K562 (cell line): Measurements from ENCODE around the gene SHFL. TPM values are rescaled to one million over a fixed set of nuclear protein-coding genes. Genes with fewer than 3 reads are reported as not detected.

Experiments
- ETV5 ChIP-seq: sonication (generic); formaldehyde crosslinking; IDR thresholded peaks from 2 replicates; pipeline ENCODE4 v1.4.0; 2020; ENCODE audit warnings: low read depth, mild to moderate bottlenecking, missing genetic modification reagents
- HDAC8 ChIP-seq: fragments of 450-650 bp; IDR thresholded peaks from 2 replicates; pipeline ENCODE4 v1.6.1; 2016; ENCODE audit warnings: mild to moderate bottlenecking, missing genetic modification characterization, moderate library complexity, missing compliant biosample characterization
- HNRNPK ChIP-seq: fragments of 200-400 bp; formaldehyde crosslinking; IDR thresholded peaks from one replicate; pipeline ENCODE4 v1.6.1; 2018; ENCODE audit warnings: mild to moderate bottlenecking, low read depth, low read length; ENCODE audit not compliant: poor library complexity, severe bottlenecking
- KAT7 ChIP-seq: sonication (generic); formaldehyde crosslinking; IDR thresholded peaks from 2 replicates; pipeline ENCODE4 v1.8.0; 2022; ENCODE audit warnings: missing genetic modification reagents, mild to moderate bottlenecking, borderline replicate concordance
- MEF2D ChIP-seq: conservative IDR thresholded peaks from 2 replicates; pipeline ENCODE4 v1.6.1; 2016; ENCODE audit warnings: low read depth, missing genetic modification characterization, missing compliant biosample characterization
- ZFP30 ChIP-seq: fragments of 250-450 bp; sonication (Bioruptor Pico); IDR thresholded peaks from 2 replicates; pipeline ENCODE4 v1.8.0; 2022; ENCODE audit warnings: moderate library complexity, mild to moderate bottlenecking, inconsistent platforms, borderline replicate concordance
- ZNF3 ChIP-seq: fragments of 250-450 bp; sonication (Bioruptor Pico); IDR thresholded peaks from 2 replicates; pipeline ENCODE4 v1.5.0; 2021; ENCODE audit warnings: mild to moderate bottlenecking, moderate library complexity
- ZNF589 ChIP-seq: fragments of 200-800 bp; sonication (Bioruptor generic); IDR thresholded peaks from 2 replicates; pipeline ENCODE4 v1.6.1; 2016; ENCODE audit warnings: low read depth, missing genetic modification characterization, missing compliant biosample characterization
- ZNF830 ChIP-seq: fragments of 250-450 bp; sonication (Bioruptor Pico); IDR thresholded peaks from 2 replicates; pipeline ENCODE4 v1.5.0; 2021; ENCODE audit warnings: mild to moderate bottlenecking
- polyA plus RNA-seq, 8 experiments: library from polyadenylated mRNA; depleted of rRNA in 4 of 8; stranded (reverse) in 5 of 8; unstranded in 3 of 8; fragments of >200 nt; fragmentation: Nextera tagmentation in 2 of 8; fragmentation: Illumina TruSeq in 1 of 8; extraction: Ambion mirVana in 2 of 8; extraction: Trizol in 1 of 8; gene quantifications; 2 replicates each; pipeline versions ENCODE4 v1.2.1 to v1.2.3, GENCODE V29; 2011 to 2014; ENCODE audit warnings: inconsistent platforms in 1 of 8, missing spikeins in 1 of 8
- total RNA-seq, 7 experiments: library from RNA; depleted of rRNA in 6 of 7; stranded (reverse); fragments of >200 nt in 6 of 7; fragmentation: Illumina TruSeq in 2 of 7; extraction: Trizol in 2 of 7; gene quantifications; 2 replicates each; pipeline versions ENCODE4 v1.2.1 to v1.2.3, GENCODE V29; 2011 to 2021; ENCODE audit warnings: low replicate concordance in 1 of 7
- TF ChIP-seq, protein P1 (sequence below): fragments of 250-450 bp; sonication (Bioruptor Pico); IDR thresholded peaks from 2 replicates; pipeline ENCODE4 v1.4.0; 2020; ENCODE audit warnings: mild to moderate bottlenecking, moderate library complexity
- TF ChIP-seq, protein P2 (sequence below), 2 experiments: fragments of 450-650 bp; formaldehyde crosslinking in 1 of 2; IDR thresholded peaks; 2 replicates each; pipeline versions ENCODE4 v1.4.0 to v1.6.1; 2014 to 2020; ENCODE audit warnings: mild to moderate bottlenecking in 2 of 2, borderline replicate concordance in 1 of 2, low read depth in 1 of 2
- TF ChIP-seq, protein P3 (sequence below): fragments of 250-450 bp; sonication (Bioruptor Pico); IDR thresholded peaks from 2 replicates; pipeline ENCODE4 v1.8.0; 2022; ENCODE audit warnings: inconsistent platforms

Gene SHFL
- total and polyA plus RNA-seq, 9 of the 15 experiments (the other 6 are each of a cell fraction or from before 2014, with no cell fraction given): 1.5 to 25.7 (median 13.0) TPM

DNA sequence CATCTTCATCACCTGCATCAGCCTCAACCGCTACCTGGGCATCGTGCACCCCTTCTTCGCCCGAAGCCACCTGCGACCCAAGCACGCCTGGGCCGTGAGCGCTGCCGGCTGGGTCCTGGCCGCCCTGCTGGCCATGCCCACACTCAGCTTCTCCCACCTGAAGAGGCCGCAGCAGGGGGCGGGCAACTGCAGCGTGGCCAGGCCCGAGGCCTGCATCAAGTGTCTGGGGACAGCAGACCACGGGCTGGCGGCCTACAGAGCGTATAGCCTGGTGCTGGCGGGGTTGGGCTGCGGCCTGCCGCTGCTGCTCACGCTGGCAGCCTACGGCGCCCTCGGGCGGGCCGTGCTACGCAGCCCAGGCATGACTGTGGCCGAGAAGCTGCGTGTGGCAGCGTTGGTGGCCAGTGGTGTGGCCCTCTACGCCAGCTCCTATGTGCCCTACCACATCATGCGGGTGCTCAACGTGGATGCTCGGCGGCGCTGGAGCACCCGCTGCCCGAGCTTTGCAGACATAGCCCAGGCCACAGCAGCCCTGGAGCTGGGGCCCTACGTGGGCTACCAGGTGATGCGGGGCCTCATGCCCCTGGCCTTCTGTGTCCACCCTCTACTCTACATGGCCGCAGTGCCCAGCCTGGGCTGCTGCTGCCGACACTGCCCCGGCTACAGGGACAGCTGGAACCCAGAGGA lies 28.0 kb downstream of the SHFL start (continued):
- TF ChIP-seq, protein P1, sequence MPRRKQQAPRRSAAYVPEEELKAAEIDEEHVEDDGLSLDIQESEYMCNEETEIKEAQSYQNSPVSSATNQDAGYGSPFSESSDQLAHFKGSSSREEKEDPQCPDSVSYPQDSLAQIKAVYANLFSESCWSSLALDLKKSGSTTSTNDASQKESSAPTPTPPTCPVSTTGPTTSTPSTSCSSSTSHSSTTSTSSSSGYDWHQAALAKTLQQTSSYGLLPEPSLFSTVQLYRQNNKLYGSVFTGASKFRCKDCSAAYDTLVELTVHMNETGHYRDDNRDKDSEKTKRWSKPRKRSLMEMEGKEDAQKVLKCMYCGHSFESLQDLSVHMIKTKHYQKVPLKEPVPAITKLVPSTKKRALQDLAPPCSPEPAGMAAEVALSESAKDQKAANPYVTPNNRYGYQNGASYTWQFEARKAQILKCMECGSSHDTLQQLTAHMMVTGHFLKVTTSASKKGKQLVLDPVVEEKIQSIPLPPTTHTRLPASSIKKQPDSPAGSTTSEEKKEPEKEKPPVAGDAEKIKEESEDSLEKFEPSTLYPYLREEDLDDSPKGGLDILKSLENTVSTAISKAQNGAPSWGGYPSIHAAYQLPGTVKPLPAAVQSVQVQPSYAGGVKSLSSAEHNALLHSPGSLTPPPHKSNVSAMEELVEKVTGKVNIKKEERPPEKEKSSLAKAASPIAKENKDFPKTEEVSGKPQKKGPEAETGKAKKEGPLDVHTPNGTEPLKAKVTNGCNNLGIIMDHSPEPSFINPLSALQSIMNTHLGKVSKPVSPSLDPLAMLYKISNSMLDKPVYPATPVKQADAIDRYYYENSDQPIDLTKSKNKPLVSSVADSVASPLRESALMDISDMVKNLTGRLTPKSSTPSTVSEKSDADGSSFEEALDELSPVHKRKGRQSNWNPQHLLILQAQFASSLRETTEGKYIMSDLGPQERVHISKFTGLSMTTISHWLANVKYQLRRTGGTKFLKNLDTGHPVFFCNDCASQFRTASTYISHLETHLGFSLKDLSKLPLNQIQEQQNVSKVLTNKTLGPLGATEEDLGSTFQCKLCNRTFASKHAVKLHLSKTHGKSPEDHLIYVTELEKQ (CRISPR knock-in tag): no peak
- TF ChIP-seq, protein P2, sequence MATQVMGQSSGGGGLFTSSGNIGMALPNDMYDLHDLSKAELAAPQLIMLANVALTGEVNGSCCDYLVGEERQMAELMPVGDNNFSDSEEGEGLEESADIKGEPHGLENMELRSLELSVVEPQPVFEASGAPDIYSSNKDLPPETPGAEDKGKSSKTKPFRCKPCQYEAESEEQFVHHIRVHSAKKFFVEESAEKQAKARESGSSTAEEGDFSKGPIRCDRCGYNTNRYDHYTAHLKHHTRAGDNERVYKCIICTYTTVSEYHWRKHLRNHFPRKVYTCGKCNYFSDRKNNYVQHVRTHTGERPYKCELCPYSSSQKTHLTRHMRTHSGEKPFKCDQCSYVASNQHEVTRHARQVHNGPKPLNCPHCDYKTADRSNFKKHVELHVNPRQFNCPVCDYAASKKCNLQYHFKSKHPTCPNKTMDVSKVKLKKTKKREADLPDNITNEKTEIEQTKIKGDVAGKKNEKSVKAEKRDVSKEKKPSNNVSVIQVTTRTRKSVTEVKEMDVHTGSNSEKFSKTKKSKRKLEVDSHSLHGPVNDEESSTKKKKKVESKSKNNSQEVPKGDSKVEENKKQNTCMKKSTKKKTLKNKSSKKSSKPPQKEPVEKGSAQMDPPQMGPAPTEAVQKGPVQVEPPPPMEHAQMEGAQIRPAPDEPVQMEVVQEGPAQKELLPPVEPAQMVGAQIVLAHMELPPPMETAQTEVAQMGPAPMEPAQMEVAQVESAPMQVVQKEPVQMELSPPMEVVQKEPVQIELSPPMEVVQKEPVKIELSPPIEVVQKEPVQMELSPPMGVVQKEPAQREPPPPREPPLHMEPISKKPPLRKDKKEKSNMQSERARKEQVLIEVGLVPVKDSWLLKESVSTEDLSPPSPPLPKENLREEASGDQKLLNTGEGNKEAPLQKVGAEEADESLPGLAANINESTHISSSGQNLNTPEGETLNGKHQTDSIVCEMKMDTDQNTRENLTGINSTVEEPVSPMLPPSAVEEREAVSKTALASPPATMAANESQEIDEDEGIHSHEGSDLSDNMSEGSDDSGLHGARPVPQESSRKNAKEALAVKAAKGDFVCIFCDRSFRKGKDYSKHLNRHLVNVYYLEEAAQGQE (IDR thresholded peaks at IDR 0.05; ENCODE audit: borderline replicate concordance): no peak
- TF ChIP-seq, protein P2 (CRISPR knock-in tag; IDR thresholded peaks at IDR 0.05; ENCODE audit: low read depth): 0 out of 2 replicates have a peak, but pooled peaks have one; percentile 36
- TF ChIP-seq ETV5 (CRISPR knock-in tag): no peak
- no peak for TF ChIP-seq ZFP30
- no peak for TF ChIP-seq HNRNPK
- TF ChIP-seq ZNF589: no peak
- TF ChIP-seq KAT7 (CRISPR knock-in tag): no peak
- TF ChIP-seq HDAC8: no peak
- no peak for TF ChIP-seq ZNF3 (CRISPR knock-in tag)
- TF ChIP-seq, protein P3, sequence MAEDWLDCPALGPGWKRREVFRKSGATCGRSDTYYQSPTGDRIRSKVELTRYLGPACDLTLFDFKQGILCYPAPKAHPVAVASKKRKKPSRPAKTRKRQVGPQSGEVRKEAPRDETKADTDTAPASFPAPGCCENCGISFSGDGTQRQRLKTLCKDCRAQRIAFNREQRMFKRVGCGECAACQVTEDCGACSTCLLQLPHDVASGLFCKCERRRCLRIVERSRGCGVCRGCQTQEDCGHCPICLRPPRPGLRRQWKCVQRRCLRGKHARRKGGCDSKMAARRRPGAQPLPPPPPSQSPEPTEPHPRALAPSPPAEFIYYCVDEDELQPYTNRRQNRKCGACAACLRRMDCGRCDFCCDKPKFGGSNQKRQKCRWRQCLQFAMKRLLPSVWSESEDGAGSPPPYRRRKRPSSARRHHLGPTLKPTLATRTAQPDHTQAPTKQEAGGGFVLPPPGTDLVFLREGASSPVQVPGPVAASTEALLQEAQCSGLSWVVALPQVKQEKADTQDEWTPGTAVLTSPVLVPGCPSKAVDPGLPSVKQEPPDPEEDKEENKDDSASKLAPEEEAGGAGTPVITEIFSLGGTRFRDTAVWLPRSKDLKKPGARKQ: no peak
- no peak for TF ChIP-seq MEF2D (tag)
- 0 out of 2 replicates have a peak, but pooled peaks have one; percentile 28 for TF ChIP-seq ZNF830 (CRISPR knock-in tag)
